DOHH2 (cell line): ENCODE results near the gene SIMC1.

Experiments used
- H3F3A ChIP-seq: fragments of 200-600 bp; sonication (generic), shearing (Covaris generic); 2 replicates; pipeline ENCODE4 v1.6.0; 2016; ENCODE audit warnings: antibody characterized with exemption, mild to moderate bottlenecking; ENCODE audit not compliant: control insufficient read depth, insufficient read depth
- H3K27ac ChIP-seq: fragments of 200-600 bp; sonication (generic); 2 replicates; pipeline ENCODE4 v1.5.1; 2014; ENCODE audit warnings: low read depth, mild to moderate bottlenecking, low read length, moderate library complexity
- H3K27me3 ChIP-seq: fragments of 200-600 bp; sonication (generic); 2 replicates; pipeline ENCODE4 v1.6.1; 2014; ENCODE audit warnings: mild to moderate bottlenecking, low read length, mixed read lengths; ENCODE audit not compliant: control insufficient read depth
- H3K36me3 ChIP-seq: fragments of 200-600 bp; sonication (generic); 2 replicates; pipeline ENCODE4 v1.6.1; 2014; ENCODE audit warnings: mild to moderate bottlenecking, low read length, moderate library complexity, mixed read lengths; ENCODE audit not compliant: control insufficient read depth
- H3K4me1 ChIP-seq: fragments of 200-600 bp; sonication (generic); 2 replicates; pipeline ENCODE4 v1.6.1; 2014; ENCODE audit warnings: mild to moderate bottlenecking, low read length, mixed read lengths; ENCODE audit not compliant: control insufficient read depth
- H3K4me2 ChIP-seq: fragments of 200-600 bp; sonication (generic); 2 replicates; pipeline ENCODE4 v1.6.0; 2014; ENCODE audit warnings: mild to moderate bottlenecking, low read length, moderate library complexity
- H3K4me3 ChIP-seq: fragments of 200-600 bp; sonication (generic); 2 replicates; pipeline ENCODE4 v1.5.1; 2014; ENCODE audit warnings: mild to moderate bottlenecking, low read length, mixed read lengths
- H3K79me2 ChIP-seq: fragments of 200-600 bp; sonication (generic); 2 replicates; pipeline ENCODE4 v1.6.1; 2014; ENCODE audit warnings: mild to moderate bottlenecking, low read length, mixed read lengths; ENCODE audit not compliant: control insufficient read depth
- H3K9me2 ChIP-seq: fragments of 200-600 bp; sonication (generic); replicated peaks from 2 replicates; pipeline ENCODE4 v1.6.1; 2014; ENCODE audit warnings: mild to moderate bottlenecking, low read length, mixed read lengths; ENCODE audit not compliant: control insufficient read depth
- H3K9me3 ChIP-seq: fragments of 200-600 bp; sonication (generic); 2 replicates; pipeline ENCODE4 v1.6.1; 2014; ENCODE audit warnings: antibody characterized with exemption, low read length, mixed read lengths; ENCODE audit not compliant: control insufficient read depth, insufficient read depth
- H4K20me1 ChIP-seq: fragments of 200-600 bp; sonication (generic); 2 replicates; pipeline ENCODE4 v1.6.0; 2014; ENCODE audit warnings: low read depth, mild to moderate bottlenecking, antibody characterized with exemption, low read length, moderate library complexity; ENCODE audit not compliant: control insufficient read depth, insufficient read depth
- EZH2phosphoT487 ChIP-seq: fragments of 200-600 bp; sonication (generic); IDR thresholded peaks from 2 replicates; pipeline ENCODE4 v1.6.1; 2017; ENCODE audit warnings: borderline replicate concordance, mild to moderate bottlenecking, antibody characterized with exemption, low read length, moderate library complexity, mixed read lengths
- TF ChIP-seq, protein P1 (sequence below): fragments of 200-600 bp; sonication (generic); IDR thresholded peaks from one replicate; pipeline ENCODE4 v1.5.1; 2014; ENCODE audit warnings: antibody characterized with exemption, mild to moderate bottlenecking, low read depth, low read length; ENCODE audit not compliant: poor library complexity, severe bottlenecking

SIMC1 gene

DNA sequence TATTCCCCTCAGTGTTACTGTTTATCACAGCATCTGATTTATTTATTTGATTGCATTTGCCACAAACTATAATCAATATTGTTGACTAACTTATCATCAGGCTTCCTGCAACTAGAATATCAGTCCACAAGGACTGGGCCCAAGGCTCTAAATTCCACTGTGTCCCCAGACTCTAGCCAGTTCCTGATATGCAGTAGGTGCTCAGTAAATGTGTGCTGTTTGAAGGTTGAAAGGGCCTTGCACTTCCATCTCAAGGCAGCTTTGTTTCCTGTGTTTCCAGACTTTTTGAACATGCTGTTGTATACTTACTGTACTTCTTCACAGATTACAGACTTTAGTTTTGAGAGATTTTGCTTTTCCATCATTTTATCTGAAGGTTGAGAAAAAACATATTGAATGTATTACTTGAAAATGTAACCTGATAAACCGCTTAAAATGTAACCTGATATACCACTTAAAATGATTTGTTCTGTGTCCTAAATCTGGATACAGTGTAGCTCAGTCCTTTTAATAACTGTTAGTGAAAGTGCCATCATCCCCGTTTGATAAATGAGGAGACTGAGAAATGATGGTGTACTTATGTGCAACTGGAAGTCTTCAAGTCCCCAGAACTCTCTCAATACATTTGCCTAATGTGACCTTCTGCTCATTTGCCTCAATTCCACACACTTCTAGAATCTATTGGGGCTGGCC lies 104.7 kb downstream of the SIMC1 start:
- Histone ChIP-seq H3K9me2 (no peaks in the 10 kb centered on the region), H3K4me3 (no peak overlapping the region), H3K79me2 (no peaks in the 10 kb centered on the region), H3K9me3 (no peaks in the 10 kb centered on the region), H3K36me3 (peaks cover 41% of the 10 kb centered on the region), H3K4me2 (no peak overlapping the region), H3K27ac (no peak overlapping the region), H3K4me1 (no peaks in the 10 kb centered on the region), H3K27me3 (no peaks in the 10 kb centered on the region), H4K20me1 (no peaks in the 10 kb centered on the region), H3F3A (no peaks in the 10 kb centered on the region)
- TF ChIP-seq, protein P1, sequence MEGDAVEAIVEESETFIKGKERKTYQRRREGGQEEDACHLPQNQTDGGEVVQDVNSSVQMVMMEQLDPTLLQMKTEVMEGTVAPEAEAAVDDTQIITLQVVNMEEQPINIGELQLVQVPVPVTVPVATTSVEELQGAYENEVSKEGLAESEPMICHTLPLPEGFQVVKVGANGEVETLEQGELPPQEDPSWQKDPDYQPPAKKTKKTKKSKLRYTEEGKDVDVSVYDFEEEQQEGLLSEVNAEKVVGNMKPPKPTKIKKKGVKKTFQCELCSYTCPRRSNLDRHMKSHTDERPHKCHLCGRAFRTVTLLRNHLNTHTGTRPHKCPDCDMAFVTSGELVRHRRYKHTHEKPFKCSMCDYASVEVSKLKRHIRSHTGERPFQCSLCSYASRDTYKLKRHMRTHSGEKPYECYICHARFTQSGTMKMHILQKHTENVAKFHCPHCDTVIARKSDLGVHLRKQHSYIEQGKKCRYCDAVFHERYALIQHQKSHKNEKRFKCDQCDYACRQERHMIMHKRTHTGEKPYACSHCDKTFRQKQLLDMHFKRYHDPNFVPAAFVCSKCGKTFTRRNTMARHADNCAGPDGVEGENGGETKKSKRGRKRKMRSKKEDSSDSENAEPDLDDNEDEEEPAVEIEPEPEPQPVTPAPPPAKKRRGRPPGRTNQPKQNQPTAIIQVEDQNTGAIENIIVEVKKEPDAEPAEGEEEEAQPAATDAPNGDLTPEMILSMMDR = no peak
- no peak for TF ChIP-seq EZH2phosphoT487

DNA sequence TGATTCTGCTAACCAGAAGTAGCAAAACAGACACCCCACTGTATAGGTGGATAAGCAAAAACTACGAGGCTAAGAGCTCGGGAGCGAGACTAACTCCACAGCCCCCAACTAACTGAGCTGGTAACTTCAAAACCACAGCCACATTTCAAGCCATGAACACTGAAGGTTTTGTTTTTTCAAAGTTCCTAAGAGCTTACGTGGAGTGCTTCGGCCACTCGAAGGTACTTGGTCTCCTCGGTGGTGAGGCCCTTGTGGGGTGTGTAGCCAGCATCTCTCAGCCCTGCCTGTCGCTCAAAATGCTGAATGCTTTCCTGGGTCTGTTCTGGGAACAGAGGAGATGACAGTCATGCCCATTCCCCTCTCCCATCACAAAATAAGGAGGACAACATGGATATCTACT lies 112.2 kb downstream of the SIMC1 start:
- Histone ChIP-seq H3K4me1 (no peaks in the 10 kb centered on the region), H3K9me2 (no peaks in the 10 kb centered on the region), H3K36me3 (peaks cover 94% of the 10 kb centered on the region), H4K20me1 (no peaks in the 10 kb centered on the region; the same call in 1 of the 2 replicates), H3K27me3 (no peaks in the 10 kb centered on the region), H3K4me3 (no peak overlapping the region), H3K4me2 (no peak overlapping the region), H3K79me2 (peaks cover 44% of the 10 kb centered on the region), H3K27ac (no peak overlapping the region), H3F3A (peaks cover 2% of the 10 kb centered on the region; the same call in 1 of the 2 replicates), H3K9me3 (no peaks in the 10 kb centered on the region)
- TF ChIP-seq, protein P1 = no peak
- no peak for TF ChIP-seq EZH2phosphoT487

DNA sequence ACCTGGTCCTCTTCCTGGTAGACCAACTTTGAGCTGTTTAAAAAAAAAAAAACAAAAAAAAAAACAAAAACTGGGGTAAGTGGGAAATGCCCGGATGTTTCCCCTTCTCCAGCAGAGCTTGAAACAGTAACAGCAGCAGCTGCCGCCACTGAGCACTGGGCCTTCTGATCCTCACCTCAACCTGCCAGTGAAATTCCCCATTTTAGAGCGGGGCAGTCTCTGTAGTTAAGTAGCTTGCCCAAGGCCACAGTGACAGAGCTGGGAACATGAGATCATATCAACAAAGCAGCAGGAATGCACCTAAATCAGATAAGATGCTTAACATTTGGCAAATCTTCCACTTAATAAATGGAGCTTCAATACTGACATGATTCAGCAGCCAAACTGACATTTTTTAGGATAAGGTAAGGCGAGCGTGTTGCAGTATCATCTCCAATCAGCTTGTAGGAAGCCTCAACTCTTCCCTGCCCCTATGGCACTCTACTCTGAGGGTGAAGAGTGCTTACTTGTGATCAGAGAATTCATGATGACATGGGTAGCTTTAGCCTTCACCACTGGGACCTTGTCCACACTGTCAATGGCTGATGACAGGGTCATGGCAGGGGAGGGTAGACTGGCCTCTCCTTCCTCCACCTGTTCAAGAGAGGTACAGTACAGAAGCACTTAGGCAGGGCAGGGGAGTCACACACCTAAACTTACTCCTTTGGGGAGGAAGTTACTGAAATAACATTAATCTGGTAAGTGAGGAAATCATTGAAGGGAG lies 114.1 kb downstream of the SIMC1 start:
- H3K79me2 ChIP-seq = peaks cover 63% of the 10 kb centered on the region
- TF ChIP-seq, protein P1 = no peak
- no peak for TF ChIP-seq EZH2phosphoT487
- H3K4me3 ChIP-seq = no peak overlapping the region
- H4K20me1 ChIP-seq = no peaks in the 10 kb centered on the region; the same call in 1 of the 2 replicates
- H3K27me3 ChIP-seq = no peaks in the 10 kb centered on the region
- no peaks in the 10 kb centered on the region for H3K9me2 ChIP-seq
- peaks cover 92% of the 10 kb centered on the region for H3K36me3 ChIP-seq
- no peak overlapping the region for H3K4me2 ChIP-seq
- no peak overlapping the region for H3K27ac ChIP-seq
- H3F3A ChIP-seq = peaks cover 2% of the 10 kb centered on the region; the same call in 1 of the 2 replicates
- H3K9me3 ChIP-seq = no peaks in the 10 kb centered on the region
- H3K4me1 ChIP-seq = no peaks in the 10 kb centered on the region
